A549 (cell line): Measurements from ENCODE around the gene ESRRG.

Experiments
- CHD2 ChIP-seq: fragments of 150-350 bp; IDR thresholded peaks from 2 replicates; pipeline ENCODE4 v1.6.1; 2014; ENCODE audit warnings: low read length; ENCODE audit not compliant: partially characterized antibody
- EP300 ChIP-seq, 2 experiments: fragments of >200 bp; sonication (Bioruptor Twin); formaldehyde crosslinking; IDR thresholded peaks; 2 replicates in 1 of 2; 3 replicates in 1 of 2; pipeline ENCODE4 v1.6.1; 2016 to 2017
- FOXS1 ChIP-seq: fragments of 250-450 bp; sonication (Bioruptor Pico); IDR thresholded peaks from 2 replicates; pipeline ENCODE4 v1.5.0; 2020; ENCODE audit warnings: mild to moderate bottlenecking, moderate library complexity
- JUN ChIP-seq, 2 experiments: fragments of >200 bp; sonication (Bioruptor Twin); formaldehyde crosslinking; IDR thresholded peaks; 2 replicates in 1 of 2; 3 replicates in 1 of 2; pipeline ENCODE4 v1.6.1; 2016 to 2017
- MYC ChIP-seq: IDR thresholded peaks from 2 replicates; pipeline ENCODE4 v1.6.1; 2012; ENCODE audit warnings: mild to moderate bottlenecking, inconsistent platforms, low read length, improper control_type of control experiment, borderline replicate concordance
- POLR2A ChIP-seq: IDR thresholded peaks from 2 replicates; pipeline ENCODE4 v1.6.1; 2012; ENCODE audit warnings: mild to moderate bottlenecking, low read length
- RAD21 ChIP-seq, 2 experiments: fragments of >200 bp in 1 of 2; sonication (Bioruptor Twin) in 1 of 2; formaldehyde crosslinking in 1 of 2; IDR thresholded peaks in 1 of 2; conservative IDR thresholded peaks in 1 of 2; 2 replicates in 1 of 2; 3 replicates in 1 of 2; pipeline ENCODE4 v1.6.1; 2012 to 2018; ENCODE audit warnings: inconsistent platforms in 1 of 2
- SREBF2 ChIP-seq: fragments of 450-650 bp; IDR thresholded peaks from 2 replicates; pipeline ENCODE4 v1.6.1; 2014; ENCODE audit warnings: mild to moderate bottlenecking, moderate library complexity
- TP53 ChIP-seq: fragments of 250-450 bp; sonication (Bioruptor Pico); IDR thresholded peaks from 2 replicates; pipeline ENCODE4 v1.5.0; 2021; ENCODE audit warnings: mild to moderate bottlenecking, moderate library complexity
- TF ChIP-seq, protein P1 (sequence below): fragments of >200 bp; sonication (Bioruptor Twin); formaldehyde crosslinking; IDR thresholded peaks from 3 replicates; pipeline ENCODE4 v1.5.1; 2016
- TF ChIP-seq, protein P2 (sequence below): fragments of 450-650 bp; IDR thresholded peaks from 2 replicates; pipeline ENCODE4 v1.6.1; 2014; ENCODE audit warnings: antibody characterized with exemption

DNA sequence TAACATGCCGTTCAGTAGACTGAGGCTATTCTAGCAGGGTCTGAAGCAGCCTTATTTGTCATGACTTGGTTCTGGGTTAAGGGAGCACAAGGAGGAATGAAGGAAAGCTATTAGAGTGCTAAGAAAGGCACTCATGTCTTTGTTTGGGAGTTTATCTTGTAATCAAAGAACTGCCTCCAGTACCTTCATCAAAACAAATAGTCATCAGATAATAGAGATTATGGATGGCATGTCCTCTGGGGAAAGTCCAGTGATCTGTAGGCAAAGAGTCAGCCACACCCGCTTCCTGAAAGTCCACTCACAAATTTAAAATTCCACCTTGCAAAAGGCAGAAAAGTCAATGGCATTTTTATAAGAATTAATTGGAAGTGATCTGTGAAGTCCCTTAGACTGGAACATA lies 56.8 kb downstream of the ESRRG start:
- TF ChIP-seq RAD21 (conservative IDR thresholded peaks at IDR 0.05 in 1 of 2, IDR thresholded peaks at IDR 0.05 in 1 of 2) (no peak), SREBF2 (no peak), TP53 (CRISPR knock-in tag) (no peak), FOXS1 (CRISPR knock-in tag) (no peak), POLR2A (no peak), CHD2 (no peak), JUN (IDR thresholded peaks at IDR 0.05) (no peak), EP300 (IDR thresholded peaks at IDR 0.05) (no peak), MYC (no peak)
- TF ChIP-seq, protein P1, sequence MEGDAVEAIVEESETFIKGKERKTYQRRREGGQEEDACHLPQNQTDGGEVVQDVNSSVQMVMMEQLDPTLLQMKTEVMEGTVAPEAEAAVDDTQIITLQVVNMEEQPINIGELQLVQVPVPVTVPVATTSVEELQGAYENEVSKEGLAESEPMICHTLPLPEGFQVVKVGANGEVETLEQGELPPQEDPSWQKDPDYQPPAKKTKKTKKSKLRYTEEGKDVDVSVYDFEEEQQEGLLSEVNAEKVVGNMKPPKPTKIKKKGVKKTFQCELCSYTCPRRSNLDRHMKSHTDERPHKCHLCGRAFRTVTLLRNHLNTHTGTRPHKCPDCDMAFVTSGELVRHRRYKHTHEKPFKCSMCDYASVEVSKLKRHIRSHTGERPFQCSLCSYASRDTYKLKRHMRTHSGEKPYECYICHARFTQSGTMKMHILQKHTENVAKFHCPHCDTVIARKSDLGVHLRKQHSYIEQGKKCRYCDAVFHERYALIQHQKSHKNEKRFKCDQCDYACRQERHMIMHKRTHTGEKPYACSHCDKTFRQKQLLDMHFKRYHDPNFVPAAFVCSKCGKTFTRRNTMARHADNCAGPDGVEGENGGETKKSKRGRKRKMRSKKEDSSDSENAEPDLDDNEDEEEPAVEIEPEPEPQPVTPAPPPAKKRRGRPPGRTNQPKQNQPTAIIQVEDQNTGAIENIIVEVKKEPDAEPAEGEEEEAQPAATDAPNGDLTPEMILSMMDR: no peak
- TF ChIP-seq, protein P2, sequence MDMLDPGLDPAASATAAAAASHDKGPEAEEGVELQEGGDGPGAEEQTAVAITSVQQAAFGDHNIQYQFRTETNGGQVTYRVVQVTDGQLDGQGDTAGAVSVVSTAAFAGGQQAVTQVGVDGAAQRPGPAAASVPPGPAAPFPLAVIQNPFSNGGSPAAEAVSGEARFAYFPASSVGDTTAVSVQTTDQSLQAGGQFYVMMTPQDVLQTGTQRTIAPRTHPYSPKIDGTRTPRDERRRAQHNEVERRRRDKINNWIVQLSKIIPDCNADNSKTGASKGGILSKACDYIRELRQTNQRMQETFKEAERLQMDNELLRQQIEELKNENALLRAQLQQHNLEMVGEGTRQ: no peak
